GM19193 (cell line): ENCODE results near the gene CRTC1.

Experiments
- POLR2A ChIP-seq: IDR thresholded peaks from 4 replicates; pipeline ENCODE4 v1.6.1; 2011; ENCODE audit not compliant: insufficient read depth, insufficient read length; ENCODE audit errors: extremely low read depth

CRTC1 gene

DNA sequence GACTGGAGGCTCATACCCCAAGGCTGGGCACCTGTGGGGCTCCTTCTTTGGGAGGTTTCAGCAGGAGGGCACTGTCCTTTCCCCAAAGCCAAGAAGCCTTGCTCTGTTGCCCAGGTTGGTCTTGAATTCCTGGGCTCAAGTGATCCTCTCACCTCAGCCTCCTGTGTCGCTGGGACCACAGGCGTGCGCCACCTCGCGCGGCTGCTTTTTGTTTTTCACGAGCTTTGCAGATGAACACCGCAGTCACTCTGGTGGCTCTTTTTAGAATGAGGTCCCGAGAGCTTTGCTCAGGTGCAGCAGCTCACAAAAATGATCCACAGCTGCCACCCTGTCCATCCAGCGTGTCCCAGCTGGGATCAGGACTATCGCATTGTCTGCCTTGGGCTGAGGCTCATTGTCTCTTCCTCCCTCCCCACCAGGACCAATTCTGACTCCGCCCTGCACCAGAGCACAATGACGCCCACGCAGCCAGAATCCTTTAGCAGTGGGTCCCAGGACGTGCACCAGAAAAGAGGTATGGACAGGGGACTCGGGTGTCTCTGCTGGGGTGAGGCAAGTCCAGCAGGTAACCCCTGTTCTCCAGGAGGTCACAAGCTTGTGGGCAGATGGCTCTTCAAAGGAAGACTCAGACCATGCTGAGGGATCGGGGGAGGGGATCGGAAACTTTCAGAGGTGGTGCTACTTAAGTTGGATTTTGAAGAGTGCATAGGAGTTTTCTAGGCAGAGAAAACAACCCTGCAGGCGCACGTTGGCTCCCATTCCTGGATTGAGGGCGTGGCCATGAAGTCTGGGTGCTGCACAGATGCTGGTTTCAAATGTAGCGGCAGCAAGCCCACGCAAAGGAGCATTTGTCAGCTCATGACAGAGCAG is 66.1 kb downstream of the CRTC1 start:
- no peak for TF ChIP-seq POLR2A

DNA sequence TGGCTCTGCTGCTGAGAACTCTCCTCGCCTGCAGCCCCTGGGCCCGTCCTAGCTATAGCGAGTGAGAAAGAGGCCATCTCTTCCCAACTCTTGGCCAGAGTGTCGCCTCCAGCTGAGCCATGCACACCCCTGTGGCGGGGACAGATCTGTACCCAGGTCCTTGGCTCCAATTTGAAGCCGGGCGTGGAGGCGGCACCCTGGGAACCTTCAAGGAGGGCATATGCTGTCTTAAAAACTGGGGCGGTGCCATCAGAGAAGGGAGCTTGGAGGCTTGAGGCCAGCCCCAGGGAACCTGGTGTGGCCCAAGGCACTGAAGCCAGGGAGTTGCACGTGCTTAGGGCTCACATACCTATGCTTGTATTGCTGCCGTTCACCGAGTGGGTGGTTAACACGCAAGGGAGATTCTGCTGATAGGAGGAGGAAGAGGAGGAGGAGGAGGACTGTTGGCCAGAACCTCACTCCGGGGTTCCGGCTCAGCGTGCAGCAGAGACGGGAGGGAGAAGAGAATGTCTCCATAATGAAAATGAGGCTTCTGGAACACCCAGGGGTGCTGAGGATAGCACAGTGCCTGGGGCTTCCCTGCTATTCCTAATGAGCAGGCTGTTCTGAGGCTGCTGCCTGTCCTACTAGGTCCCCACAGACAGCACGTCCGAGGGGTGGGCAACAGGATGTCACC is 67.0 kb downstream of the CRTC1 start:
- TF ChIP-seq POLR2A: no peak

DNA sequence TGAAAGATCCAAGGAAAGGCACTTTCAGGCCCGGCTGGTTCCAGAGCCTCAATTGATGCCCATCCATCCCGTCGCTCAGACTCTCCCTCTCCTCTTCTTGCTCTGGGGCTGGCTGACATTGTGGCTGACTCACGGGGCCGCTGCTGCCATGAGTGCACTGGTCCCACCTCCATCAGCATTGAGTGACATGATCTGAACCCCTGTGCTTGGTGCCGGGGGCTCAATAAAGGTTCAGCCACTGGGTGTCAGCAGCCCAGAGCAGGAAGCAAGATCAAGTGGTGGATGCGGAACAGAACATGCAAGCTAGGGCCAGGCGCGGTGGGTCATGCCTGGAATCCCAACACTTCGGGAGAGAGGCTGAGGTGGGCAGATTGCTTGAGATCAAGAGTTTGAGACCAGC is 68.1 kb downstream of the CRTC1 start:
- no peak for TF ChIP-seq POLR2A

DNA sequence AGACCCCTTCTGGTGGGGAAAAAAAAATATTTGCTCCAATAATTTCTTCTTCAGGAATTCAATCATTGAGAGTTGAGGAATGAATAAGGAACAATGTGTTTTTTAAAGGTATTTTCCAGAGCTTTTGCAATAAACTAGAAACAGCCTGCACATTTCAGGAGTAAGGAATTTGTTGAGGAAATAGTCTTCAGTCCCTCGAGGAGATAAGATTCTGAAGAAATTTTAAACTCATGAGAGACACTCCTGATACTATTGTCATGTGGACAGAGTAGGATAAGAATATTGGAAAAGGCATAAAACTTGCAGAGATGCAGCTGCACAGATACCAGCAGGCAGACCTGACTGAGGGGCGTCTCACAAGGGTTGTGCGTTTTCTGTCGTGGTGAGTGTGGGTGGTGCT is 71.0 kb downstream of the CRTC1 start:
- TF ChIP-seq POLR2A: no peak

DNA sequence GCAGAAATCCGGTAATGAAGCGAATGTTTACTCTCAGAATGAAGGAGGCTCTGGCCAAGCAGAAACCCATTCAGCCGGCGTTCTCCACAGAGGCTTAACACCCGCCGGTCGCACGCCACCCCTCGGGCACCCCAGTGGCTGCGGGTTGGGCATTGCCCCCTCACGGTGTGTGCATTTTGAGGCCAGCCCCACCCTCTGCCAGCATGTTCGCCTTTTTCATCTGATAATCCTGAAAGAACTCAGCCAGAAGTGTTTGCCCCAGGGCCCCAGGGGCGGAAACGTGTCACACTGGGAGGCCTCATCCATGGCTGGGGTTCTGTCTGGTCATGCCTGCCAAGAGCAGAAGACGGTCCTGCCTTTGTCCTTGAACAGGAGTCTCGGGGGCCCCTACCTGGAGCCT is 73.4 kb downstream of the CRTC1 start:
- no peak for TF ChIP-seq POLR2A

DNA sequence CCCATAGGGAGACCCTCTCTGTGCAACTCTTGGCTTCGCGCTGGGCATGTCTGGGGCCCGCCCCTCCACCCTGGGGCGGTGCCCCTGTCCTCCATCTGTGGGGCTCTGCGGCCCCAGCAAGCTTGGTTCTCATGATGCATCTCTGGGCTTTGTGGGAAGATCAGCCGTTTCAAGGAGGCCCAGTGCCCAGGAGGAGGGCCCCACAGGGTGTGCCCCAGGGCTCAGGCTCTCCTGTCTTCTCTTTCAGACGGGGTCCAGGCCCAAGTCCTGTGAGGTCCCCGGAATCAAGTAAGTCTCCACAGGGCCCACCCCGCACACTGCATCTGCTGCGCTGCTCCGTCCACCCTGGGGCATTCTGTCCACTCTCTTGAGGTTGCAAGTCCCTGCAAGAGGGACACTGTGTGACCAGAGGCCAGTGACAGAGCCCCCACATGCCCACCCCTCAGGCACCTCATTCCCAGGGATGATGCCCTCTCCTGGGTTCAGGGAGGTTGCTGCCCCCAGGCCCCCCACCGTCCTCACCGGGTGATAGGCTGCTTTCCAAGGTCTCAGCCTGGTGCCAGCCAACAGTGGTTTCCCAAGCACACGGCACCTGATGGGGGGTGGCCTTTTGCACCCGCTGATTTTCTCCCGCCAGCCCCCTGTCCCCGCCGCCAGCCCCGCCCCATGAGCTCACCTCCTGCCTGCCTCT is 76.0 kb downstream of the CRTC1 start:
- TF ChIP-seq POLR2A: no peak

DNA sequence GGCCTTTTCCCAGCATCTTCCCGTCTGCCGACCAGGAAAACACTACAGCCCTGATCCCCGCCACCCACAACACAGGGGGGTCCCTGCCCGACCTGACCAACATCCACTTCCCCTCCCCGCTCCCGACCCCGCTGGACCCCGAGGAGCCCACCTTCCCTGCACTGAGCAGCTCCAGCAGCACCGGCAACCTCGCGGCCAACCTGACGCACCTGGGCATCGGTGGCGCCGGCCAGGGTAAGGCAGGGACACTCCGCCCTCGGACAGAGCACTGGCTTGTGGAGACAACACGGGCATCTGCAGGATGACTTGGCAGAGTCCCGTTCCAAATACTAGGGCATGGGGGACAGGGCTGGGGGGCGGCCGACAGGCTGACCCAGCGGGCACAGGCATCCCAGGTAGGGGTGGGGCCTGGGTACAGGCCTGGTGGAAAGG is 76.5 kb downstream of the CRTC1 start:
- TF ChIP-seq POLR2A: no peak

DNA sequence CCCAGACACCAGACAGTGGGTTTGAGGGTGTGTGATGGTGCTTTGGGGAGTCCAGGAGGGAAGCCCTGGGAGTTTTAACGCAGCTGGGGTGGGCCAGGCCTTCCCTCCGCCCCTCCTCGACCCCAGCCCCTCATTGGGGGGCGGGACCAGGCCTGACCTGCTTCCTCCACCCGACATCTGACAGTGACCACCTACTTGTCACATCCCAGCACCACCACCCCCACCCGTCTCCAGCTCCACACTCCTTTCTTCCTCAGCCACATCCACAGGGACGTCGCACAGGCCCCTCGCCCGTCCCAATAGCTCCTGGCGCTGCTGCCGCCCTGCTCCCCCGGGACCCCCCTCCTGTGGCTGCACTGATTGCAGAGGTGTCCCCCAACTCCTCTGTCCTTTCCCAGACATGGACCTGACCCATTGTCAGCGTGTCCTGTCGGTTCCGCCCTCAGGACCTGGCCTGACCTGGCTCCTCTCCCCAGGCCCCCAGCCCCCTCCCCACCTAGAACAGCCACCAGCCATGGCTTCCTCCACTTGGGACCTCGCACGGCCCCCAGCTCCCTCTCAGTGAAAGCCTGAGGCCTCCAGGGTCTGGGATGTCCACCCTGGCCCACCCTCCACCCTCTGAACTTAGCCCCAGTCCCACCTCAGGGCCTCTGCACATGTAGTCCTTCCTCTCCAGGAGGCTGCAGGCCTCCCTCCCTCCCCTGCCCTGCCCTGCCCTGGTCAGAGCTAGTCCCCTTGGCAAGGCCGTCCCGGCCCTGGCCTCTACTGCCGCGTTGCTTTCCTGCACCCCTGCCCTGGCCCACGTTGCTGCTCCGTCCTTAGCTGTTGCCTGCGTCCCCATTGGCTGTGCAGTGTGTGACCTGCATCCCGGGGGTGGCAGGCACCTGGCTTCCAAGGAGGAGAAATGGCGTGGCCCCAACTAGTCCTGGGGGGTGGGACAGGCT is 77.2 kb downstream of the CRTC1 start:
- no peak for TF ChIP-seq POLR2A

DNA sequence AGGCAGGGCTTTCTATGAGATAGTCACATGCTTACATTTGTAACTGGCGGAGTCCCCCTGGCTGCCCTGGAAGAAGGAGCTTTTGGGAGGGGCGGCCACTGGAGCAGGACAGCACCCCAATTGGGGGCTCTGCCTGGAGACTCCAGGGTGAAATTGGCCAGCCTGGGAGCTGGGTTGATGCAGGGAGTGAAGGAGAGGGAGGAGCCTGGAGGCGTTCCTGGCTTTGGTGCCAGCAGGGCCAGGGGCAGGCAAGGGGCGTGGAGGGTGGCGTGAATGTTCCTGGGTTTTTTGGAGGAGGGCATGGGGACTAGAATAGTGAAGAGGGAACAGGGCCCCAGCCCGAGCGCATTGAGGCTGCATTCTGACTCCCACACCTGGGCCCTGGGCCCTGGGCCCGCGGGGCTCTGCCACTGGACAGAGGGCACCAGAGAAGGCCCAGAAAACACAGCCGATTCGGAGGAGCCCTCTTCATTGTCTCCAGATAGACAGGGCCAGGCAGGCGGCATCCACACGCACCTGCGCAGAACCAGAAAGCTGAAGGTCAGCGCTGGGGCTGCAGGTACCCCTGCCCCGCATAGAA is 78.1 kb downstream of the CRTC1 start:
- TF ChIP-seq POLR2A: no peak

DNA sequence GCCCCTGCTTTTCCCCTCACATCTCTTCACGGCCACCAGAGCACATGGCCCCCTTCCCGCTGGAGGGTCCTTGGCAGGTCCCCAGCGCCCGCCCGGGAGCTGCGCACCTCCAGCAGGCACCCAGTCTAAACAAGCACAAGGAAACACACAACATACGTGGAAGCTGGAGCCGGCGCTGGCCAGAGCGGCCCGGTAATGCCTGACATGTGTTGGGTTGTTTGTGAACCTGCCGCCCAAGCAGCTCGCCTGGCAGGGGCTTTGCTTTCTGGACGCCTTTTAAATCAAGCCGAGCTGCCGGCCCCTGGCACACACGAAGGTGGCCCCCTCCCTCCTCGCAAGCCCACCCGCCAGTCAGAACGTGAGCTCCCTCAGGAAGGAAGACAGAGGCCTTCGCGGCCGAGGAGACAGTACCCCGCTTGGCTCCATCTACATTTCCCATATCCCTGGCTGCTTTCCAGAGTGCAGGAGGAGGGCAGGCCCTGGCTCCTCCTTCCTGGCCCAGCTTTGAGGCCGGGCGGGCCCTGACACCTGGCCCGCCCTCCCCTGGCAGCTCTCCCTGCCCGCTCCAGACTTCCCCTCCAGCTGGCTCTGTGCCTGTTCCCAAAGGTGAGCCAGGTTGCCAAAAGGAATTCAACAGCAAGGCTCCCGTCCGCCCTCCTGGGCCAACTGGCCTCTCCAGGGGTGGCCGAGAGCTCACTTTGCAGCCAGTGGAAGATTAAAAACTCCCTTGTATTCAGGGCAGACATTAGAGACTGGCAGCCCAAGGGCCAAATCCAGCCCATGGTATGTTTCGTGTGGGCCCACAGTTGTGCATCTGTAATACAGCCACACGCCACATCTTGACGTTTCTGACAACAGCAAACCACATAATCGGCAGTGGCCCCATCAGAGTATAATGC is 78.9 kb downstream of the CRTC1 start:
- no peak for TF ChIP-seq POLR2A

DNA sequence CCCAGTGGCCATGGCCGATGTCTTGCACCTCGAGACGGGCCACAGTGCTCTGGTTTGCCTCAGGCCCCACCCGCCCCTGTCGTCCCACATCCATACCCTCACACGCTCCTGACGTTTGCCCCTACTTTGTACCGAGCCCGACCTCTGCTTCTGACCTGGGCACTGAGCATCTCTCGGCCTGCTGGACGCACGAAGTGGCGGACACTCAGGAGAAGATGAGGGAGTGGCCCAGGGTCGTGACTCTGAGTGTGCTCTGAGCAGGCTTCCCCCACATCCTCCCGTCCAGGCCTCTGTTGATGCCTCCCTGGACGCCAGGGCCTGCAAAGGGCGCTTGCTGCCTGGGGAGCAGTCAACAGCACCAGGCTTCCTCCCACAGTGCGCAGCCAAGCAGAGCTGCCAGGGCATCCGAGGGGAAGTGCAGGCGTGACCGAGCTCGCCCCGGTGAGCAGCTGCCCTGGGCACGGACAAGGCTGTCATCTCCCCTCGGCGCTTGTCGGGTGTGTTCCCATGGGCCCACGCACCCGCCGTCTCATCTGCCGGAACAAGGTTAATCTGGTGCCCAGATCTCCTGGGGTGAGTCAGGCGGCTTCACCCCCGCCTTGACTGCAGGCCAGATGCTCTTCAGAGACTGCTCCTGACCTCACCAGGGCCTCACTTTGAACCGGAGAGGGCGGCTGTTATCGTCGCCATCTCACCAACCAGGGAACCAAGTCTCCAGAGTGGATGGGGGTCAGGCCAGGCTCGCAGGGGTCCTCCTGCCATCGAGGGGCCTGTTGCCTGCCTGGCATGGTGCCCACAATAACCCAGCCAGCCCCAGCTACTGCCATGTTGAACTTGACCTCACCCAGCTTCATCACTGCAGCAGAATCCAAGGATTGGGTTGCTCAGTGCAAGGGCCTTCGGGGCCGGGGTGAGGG is 80.5 kb downstream of the CRTC1 start:
- no peak for TF ChIP-seq POLR2A

DNA sequence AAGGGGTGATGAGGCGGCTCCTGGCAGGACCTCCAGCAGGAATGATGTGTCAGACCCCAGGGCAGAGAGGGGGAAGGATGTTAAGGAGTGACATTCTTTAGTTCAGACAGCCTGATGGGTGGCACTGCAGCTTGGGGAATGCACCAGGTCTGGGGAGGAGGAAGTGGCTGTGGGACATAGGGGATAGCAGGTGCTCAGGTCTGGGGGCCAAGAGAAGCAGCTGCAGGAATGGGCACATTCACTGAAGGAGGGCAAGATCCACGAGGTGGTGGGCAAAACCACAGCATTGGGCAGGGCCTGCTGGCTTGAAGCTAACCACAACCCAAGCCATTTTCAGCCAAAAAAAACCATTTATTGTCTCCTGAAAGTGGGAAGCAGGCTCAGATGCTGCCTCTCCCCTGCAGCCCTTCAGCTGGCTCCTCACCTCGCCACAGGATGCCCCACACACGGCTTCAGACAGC is 81.1 kb downstream of the CRTC1 start:
- TF ChIP-seq POLR2A: no peak
